GM18870 (cell line): ENCODE results near the gene ZBTB16.

Source experiments
- ATAC-seq: cut with Tn5 transposase; IDR thresholded peaks from one replicate; pipeline ENCODE4 v1.9.1; 2021; ENCODE audit warnings: moderate library complexity; ENCODE audit not compliant: unreplicated experiment

Gene ZBTB16

DNA sequence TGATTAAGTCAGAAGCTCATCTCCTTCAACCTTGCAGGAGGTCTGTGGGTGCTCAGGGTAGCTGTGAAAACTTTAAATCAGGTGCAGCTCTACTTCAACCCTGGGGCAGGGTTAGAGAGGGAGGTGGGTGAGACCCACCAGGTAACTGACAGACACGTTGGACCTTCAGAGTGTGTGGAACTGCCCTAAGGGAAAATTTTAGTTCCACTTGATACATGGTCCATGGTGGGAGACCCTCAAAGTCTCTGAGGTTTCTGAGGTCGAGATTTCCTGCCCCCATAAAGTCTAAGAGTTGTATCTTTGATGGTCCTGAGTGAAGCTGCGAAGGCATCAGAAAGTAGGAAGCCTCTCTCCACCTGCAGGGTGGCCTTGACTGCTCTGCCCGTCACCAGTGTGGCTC, 212.8 kb downstream of the ZBTB16 start:
- ATAC-seq, result no peak

DNA sequence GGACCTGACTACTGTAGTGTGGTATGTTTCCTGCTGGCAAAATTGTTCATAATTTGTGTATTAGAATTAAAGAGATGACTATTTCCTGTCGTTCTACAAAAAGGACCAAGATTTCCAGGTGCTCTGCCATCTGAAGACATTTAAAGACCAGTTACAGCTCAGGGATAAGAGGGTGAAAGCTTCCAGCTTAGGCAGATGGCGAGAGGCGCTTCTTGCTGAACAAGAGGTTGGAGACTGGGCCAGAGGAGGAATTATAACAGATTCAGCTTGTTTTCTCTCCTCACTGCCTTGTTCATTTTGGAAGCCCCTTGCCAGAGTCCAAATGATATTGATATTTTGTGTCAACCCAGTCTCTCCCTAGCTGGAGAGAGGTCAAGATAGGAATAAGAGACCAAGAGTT, 213.6 kb downstream of the ZBTB16 start:
- no peak for ATAC-seq

DNA sequence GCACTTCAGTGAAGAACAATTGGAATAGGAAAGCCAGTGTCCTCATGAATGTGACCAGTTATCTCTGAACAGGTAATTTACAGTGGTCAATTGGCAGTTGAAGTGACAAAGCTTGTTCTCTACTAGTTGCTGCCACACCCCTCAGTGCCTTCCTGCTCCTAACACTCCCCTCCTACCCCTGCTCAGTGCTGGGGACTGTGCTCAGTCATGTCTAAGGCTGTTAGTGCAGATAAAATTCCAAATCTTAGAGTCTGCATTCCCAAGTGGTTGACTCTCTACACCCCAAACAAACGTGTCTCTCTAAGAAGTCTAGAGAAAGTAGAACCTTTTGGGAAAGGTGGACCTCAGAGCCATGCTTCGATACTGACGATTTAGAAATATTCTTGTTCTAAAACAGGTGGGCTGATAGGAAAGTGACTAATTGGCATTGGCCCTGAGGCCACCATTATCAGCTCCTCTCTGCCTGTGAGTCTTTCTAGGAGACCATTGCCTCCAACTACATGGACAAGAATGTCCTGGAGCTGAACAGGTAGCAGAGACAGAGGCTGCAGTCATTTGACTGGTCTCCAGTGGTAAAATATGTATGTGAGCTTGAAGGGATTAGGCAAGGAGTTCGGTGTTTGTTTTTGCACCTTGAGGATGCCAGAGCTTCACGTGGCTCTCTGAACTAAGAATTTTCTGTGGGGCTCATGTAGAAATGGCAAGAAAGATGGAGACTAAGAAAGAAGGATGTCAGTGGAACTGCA, 214.6 kb downstream of the ZBTB16 start:
- no peak for ATAC-seq

DNA sequence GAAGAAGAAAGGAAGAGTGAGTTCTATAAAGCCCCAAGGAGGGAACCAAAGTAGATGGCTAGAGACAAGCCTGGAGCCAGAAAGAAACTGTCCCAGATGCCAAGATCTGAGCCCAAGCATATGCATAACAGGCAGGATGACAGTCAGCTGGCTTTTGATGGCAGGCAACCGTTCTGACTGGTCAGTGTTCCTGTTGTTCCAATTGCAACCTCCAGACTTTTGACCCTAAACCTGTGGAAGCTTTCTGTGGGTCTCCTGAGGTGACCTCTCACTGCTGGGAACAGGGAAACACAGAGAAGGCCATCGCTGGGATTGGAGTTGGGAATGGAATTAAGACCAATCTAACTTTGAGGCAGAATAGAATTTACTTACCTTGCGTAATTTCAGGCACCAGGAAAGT, 215.1 kb downstream of the ZBTB16 start:
- no peak for ATAC-seq

DNA sequence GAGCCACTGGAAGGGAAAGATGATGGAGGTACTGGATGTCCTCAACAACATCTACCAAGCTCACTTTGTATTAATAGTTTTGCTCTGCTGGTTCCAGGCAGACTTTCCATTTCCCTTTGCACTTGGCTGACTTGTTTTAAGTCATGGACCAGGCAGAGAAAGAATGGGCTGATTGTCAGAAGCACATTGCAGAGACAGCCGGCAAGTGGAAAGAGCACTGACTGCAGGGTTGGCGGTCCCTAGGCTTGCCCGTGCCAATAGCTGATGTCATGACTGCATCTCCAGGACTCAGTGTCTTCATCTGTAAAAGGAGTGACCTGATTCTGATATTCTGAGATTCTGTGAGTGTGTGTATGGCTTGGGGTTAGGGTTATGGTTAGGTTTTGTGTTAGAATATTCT, 215.8 kb downstream of the ZBTB16 start:
- ATAC-seq, result no peak

DNA sequence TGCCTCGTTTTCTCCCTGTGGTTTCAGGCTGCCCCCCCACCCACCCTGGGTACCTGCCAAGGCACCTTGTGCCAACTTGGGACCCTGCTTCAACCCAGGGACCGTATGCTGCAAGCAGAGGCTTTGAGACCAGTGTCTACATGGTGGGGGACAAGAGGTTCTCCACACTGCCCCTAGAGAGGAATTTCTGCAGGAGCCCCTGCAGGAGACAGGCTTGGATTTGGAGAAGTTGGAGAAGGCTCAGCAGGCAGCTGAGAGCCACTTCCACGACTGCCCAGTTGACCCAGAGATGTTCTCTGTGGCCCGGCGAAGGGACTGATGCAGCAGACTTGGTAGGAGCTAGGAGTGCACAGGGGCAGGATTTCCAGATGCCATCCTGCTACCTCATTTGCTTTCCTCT, 216.6 kb downstream of the ZBTB16 start:
- no peak for ATAC-seq

DNA sequence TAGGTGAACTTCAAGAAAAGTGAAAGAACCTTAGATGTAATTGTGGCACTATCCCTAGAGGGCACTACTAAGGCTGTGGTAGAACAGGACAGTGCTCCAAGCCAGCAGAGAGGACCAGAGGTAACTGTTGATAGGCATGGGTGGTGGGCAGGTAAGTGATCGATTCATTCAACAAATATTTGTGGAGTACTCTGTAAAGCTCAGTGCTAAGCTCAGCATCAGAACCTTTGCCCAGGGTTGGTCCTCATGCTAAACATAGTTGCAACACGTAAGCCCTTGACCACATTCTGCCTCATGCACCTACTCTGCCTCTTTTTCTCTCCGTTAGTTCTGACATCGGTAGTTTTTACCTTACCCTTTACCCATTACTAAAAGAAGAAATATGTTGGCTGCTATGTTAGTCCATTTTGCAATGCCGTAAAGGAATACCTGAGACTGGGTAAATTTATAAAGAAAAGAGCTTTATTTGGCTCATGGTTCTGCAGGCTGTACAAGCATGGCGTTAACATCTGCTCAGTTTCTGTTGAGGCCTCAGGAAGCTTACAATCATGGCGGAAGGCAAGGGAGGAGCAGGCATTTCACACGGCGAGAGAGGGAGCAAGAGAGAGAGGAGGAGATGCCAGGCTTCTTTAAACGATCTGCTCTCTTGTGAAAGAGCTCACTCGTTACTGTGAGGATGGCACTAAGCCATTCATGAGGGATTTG, 218.3 kb downstream of the ZBTB16 start:
- no peak for ATAC-seq

DNA sequence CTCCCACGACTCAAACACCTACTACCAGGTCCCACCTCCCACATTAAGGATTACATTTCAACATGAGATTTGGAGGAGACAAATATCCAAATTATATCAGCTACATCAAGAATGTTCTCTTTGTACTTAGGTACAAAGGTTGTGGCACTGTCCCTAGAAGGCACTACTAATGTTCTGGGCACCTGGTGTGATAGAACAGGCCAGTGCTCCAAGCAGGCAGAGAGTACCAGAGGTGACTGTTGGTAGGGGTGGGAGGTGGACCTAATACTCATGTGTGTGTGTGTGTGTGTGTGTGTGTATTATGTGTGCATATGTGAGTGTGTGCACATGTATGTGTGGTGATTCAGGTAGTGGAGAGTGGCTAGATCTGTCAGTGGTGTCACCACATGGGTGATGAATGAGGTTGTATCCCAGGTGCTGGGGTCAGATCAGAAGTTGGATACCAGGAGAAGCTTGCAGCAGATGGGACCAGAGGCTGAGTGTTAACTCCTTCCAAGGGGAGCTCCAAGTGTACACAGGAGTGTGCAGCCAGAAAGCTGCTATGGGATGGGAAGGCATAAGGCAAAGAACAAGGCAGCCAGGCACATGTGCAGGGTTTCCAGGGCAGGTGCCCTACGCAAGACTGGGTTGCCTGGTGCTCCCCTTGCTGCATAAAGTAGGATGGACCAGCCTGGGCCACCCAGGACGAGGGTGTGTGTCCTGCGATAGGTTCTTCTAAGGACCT, 219.0 kb downstream of the ZBTB16 start:
- ATAC-seq, result no peak

DNA sequence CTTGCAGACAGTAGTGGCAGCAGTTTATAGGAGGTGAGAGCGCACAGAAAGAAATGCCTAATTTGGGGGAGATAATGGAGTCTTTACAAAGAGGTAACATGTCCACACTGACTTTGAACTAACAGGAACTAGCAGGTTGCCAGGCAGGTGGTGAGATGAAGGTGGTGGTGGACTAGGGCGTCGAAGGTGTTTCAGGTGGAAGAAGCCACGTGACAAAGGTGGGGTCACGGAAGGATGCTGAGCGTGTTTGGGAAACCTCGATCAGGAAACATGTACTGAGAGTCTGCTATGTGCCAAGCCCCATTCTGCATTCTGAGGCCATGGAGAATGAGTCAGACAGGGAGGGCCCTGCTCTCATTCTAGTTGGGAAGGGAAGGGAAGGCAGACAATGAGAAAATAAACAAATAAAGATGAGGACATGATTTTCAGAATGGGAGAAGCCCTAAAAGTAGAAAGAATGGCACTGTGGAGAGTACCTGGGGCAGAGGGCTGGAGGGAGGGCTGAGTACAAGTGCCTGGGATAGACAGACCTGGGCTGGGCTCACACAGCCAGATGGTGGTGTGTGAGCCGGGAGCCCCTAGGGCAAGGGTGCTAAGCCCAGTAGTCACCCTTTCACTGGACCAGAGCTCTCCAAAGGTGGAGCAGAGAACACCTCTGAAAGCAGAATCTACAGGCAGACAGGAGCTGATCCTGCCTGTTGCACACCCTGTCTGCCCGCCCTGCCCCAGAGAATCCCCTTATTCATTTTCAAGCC, 220.5 kb downstream of the ZBTB16 start:
- no peak for ATAC-seq

DNA sequence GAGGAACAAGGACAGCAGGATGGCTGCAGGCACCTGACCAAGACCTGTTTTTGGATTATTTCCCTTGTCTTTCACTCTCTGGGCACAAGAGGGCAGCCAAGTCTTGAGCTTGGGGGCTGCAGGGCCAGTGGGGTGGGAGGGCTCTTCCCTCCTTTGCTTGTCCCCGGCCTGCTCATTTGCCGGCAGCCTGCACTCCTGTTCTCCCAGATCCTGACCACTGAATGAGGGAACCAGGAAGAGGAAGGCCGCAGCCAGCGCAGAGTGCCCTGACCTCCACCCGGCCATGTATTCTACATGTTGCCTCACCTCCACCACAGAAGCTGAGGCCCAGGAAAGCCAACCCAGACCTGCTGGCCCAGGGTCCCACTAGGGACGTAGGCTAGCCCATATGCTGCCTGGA, 221.2 kb downstream of the ZBTB16 start:
- no peak for ATAC-seq

DNA sequence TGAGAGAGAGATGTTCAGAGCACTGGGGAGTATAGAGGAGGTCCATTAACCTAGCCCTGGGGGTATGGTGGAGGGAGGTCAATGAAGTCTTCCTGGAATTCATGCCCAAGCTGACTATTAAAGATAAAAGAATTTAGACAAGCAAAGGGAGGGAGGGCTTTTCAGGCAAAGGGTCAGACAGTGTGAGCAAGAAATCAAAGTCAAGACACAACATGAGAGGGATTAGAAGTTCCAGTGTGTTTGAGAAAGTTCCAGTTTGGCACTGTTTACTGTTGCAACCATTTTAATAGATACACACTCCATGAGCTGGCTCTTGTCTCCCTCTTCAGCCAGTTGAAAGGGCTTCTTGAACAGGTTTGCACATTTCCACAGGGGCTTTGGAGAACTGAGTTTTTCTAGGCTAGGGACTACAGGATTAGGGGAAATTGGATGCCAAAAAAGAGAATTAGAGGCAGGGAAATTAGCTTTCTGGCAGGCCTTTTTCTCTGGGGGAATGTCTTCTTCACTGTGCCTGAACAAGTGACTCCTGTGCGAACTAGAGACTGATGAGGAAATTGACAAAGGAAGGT, 222.0 kb downstream of the ZBTB16 start:
- no peak for ATAC-seq

DNA sequence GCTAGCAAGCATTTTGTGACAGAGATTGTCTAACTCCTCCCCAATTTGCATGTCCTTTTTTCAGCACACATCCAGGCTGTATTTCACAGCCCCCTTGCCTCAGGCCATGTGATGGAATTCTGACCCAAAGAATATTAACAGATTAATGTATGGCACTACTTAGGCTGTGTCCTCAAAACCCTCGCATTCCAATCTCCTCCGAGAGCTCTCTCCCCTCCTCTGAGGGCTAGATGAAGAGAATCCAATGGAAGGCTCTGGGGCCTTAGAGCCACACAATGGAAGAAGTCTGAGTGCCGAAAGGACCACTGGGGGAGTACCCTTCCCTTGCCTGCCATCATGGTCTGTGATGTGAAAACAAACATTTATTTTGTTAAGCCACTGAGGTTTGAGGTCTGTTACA, 223.0 kb downstream of the ZBTB16 start:
- ATAC-seq, result no peak

DNA sequence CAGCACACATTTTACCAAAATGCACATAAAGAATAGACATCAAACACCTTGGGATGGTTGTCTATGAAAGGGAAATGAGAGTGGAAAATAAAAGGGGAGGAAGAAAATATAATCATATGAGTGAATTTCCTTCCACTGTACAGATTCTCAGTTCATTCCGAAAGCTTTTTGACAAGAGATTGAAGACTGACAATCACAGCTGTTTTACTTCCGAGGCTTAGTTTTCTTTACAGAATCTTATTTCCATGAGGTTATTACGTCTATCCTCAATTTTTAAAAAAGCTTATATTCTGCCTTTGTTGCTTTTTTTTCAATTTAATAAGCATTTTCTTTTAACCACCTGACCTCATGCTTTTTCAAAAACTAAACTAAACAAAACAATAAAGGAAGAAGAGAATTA, 223.9 kb downstream of the ZBTB16 start:
- ATAC-seq, result no peak

DNA sequence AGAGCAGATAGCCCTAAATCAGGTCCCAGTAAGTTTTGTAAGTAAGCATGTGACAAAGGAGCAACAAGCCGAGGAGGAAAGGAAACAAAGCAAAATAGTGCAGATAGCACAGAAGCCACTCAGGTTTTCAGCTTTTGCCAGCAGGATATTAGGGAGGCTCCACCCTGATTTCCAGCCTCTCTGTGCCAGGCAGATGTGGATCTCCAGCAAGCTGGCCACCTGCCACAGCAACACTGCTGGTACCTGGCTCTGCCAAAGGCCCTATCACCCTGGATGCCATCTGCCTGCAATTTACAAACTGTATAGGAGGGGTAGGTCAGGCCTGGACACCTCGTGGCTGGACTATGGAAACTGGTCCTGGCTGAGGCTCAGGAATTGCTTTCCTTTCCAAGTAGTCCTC, 224.5 kb downstream of the ZBTB16 start:
- ATAC-seq, result no peak

DNA sequence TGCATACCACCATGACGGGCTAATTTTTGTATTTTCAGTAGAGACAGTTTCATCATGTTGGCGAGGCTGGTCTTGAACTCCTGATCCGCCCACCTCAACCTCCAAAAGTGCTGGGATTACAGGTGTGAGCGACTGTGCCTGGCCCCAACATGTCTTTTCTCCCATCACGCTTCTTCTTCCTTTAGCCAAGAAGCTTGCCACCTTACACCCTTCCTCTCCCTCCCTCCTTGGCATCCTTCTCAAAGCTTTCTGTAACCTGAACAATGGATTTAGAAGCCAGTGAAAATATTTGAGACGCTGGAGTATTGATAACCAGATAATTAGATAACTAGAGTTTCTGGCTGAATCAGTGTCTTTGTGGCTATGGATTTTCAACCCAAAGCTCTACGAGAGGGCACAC, 225.4 kb downstream of the ZBTB16 start:
- no peak for ATAC-seq

DNA sequence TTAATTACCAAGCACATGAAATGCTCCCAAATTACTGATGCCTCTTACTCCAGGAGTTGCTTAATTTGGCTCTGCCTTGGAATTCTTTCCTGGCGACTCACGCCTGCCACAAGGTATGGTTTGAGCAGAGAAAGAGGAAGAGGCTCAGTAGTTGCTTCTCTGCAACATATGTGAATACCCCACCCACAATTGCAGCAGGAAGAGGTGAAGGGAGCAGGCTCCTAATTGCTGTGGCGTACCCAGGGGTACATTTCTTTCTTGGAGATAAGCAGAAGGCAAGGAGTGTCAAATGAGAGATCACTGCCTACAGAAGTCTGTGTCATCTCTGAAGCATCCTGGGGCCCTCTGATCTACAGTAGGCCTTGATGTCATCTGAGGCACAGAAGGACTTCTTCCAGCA, 226.1 kb downstream of the ZBTB16 start:
- no peak for ATAC-seq

DNA sequence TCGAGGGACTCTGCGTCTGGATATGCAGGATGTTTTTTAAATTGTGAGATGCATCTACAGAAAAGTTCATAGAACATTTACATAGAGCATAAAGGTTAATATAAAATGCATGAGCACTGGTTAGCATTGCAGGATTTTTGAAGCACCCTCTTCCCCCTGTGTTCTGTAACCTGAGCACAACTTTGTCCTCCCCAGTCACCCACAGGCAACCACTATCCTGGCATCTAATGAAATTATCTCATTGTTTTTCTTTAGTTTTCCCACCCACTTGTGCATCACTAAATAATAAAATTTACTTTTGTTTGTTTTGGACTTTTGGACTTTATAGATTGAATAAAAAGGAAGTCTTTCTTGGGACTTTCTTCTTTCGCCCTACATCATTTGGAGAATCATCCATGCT, 226.7 kb downstream of the ZBTB16 start:
- ATAC-seq, result no peak

DNA sequence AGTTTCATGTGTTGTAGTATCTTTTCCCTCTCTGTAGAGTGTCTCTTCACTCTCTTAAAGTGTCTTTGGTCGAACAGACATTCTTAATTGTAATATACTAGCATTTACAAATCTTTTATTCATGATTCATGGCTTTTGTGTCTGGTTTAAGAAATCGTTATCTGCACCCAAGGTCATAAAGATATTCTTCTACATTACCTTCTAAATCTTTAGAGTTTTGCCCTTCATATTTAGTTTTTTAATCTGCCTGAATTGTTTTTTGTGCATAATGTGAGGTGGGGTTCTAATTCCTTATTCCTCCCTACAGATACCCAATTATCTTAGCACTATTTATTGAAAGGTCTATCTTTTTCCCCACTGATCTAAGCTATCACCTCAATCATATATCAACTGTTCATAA, 227.6 kb downstream of the ZBTB16 start:
- ATAC-seq, result no peak

DNA sequence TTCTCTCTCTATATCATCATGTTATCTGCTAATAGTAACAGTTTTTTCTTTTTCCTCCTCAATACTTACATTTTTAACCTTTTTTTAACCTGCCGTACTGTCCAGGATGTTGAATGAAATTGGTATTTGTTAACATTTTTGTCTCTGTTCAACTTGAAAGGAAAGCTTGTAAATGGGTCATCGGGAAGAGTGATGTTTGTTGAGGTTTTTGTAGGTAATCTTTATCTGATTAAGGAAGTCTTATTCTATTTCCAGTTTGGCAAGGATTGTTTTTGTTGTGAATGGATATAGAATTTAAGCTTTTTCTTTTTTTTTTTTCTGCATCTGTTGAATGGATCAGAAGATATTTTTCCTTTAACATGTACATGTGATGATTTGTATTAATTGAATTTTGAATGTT, 228.6 kb downstream of the ZBTB16 start:
- no peak for ATAC-seq

DNA sequence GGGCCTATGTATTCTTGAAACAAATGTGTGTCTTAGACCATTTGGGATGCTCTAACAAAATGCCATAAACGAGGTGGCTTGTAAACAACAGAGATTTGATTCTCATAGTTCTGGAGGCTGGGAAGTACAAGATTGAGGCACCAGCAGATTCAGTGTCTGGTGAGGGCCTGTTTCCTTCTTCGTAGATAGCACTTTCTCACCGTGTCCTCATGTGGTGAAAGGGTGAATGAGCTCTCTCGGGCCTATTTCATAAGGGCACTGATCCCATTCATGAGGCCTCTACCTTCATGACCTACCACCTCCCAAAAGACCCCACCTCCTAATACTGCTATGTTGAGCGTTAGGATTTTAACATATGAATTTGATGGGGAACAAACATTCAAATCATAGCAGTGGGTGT, 230.3 kb downstream of the ZBTB16 start:
- no peak for ATAC-seq
